ENCODE measurements around the gene PTPN11. TPM values are rescaled to one million over a fixed set of nuclear protein-coding genes. Genes with fewer than 3 reads are reported as not detected.

Gene PTPN11
- total and polyA plus RNA-seq, 10 of the 15 experiments (the other 5 are each of a cell fraction or from before 2014, with no cell fraction given) = 14.6 to 85.2 (median 58.6) TPM

DNA sequence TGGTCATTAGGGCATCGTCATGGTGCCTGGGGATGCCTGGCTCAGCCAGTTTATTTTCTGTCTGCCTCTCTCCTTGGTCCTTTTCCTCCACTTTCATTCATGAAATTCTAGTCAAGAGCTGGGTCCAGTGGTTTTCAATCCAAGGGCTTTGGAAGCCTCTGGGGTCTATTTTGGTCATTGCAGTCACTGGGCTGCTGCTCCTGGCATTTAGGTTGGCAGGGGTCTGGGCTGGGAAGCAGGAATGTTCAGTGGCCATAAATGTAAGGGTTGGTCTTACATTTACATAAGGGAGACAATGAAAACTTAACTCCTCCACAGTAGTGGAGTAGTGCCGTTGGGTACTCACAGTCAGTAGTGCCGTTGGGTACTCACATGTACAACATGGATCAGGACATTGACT lies 48.1 kb downstream of the PTPN11 start:
- Histone ChIP-seq H3K9ac (ENCODE audit: control insufficient read depth, insufficient read depth, low read length) (no peak overlapping the region), H2AFZ (ENCODE audit: control insufficient read depth, low read depth, low read length) (no peak overlapping the region), H3K27me3 (replicated peaks in 1 of 2; ENCODE audit: control insufficient read depth in 2 of 2, insufficient read depth in 2 of 2, low read length in 1 of 2) (no peaks in the 10 kb centered on the region), H3K9me3 (replicated peaks; ENCODE audit: control insufficient read depth, insufficient read depth, low read length) (no peaks in the 10 kb centered on the region), H4K20me1 (ENCODE audit: control insufficient read depth, insufficient read depth) (no peaks in the 10 kb centered on the region), H3K27ac (ENCODE audit: control insufficient read depth, insufficient read depth) (no peak overlapping the region), H3K36me3 (ENCODE audit: control insufficient read depth in 2 of 2, insufficient read depth in 2 of 2, low read length in 1 of 2) (peaks cover 0 to 6% of the 10 kb centered on the region in 2 experiments; a peak in 1 of 4 replicates), H3K4me1 (ENCODE audit: control insufficient read depth, insufficient read depth, low read length) (peaks cover 5% of the 10 kb centered on the region; the same call in 1 of the 2 replicates), H3K4me3 (no peak overlapping the region), H3K79me2 (ENCODE audit: control insufficient read depth, insufficient read depth, low read length) (no peaks in the 10 kb centered on the region), H3K4me2 (ENCODE audit: control insufficient read depth, insufficient read depth) (no peak overlapping the region)
- no TSS peak for BruUV-seq (replicated peaks)
- ATAC-seq (no peak), FAIRE-seq (no peak), DNase-seq (ENCODE audit: low read depth, low spot score) (no peak)
- no peak for TF ChIP-seq EP300 (IDR thresholded peaks at IDR 0.05; ENCODE audit: borderline replicate concordance in 1 of 2, control insufficient read depth in 1 of 2, low read depth in 2 of 2, low read length in 2 of 2)
- TF ChIP-seq KDM1A (IDR thresholded peaks at IDR 0.05; ENCODE audit: borderline replicate concordance) = no peak
- no peak for TF ChIP-seq EGR1 (IDR thresholded peaks at IDR 0.05; ENCODE audit: borderline replicate concordance in 1 of 2, low read depth in 2 of 2, low read length in 2 of 2)
- TF ChIP-seq, protein P1, sequence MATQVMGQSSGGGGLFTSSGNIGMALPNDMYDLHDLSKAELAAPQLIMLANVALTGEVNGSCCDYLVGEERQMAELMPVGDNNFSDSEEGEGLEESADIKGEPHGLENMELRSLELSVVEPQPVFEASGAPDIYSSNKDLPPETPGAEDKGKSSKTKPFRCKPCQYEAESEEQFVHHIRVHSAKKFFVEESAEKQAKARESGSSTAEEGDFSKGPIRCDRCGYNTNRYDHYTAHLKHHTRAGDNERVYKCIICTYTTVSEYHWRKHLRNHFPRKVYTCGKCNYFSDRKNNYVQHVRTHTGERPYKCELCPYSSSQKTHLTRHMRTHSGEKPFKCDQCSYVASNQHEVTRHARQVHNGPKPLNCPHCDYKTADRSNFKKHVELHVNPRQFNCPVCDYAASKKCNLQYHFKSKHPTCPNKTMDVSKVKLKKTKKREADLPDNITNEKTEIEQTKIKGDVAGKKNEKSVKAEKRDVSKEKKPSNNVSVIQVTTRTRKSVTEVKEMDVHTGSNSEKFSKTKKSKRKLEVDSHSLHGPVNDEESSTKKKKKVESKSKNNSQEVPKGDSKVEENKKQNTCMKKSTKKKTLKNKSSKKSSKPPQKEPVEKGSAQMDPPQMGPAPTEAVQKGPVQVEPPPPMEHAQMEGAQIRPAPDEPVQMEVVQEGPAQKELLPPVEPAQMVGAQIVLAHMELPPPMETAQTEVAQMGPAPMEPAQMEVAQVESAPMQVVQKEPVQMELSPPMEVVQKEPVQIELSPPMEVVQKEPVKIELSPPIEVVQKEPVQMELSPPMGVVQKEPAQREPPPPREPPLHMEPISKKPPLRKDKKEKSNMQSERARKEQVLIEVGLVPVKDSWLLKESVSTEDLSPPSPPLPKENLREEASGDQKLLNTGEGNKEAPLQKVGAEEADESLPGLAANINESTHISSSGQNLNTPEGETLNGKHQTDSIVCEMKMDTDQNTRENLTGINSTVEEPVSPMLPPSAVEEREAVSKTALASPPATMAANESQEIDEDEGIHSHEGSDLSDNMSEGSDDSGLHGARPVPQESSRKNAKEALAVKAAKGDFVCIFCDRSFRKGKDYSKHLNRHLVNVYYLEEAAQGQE (IDR thresholded peaks at IDR 0.05; ENCODE audit: low read depth, low read length) = no peak
- TF ChIP-seq, protein P2, sequence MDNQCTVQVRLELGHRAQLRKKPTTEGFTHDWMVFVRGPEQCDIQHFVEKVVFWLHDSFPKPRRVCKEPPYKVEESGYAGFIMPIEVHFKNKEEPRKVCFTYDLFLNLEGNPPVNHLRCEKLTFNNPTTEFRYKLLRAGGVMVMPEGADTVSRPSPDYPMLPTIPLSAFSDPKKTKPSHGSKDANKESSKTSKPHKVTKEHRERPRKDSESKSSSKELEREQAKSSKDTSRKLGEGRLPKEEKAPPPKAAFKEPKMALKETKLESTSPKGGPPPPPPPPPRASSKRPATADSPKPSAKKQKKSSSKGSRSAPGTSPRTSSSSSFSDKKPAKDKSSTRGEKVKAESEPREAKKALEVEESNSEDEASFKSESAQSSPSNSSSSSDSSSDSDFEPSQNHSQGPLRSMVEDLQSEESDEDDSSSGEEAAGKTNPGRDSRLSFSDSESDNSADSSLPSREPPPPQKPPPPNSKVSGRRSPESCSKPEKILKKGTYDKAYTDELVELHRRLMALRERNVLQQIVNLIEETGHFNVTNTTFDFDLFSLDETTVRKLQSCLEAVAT (IDR thresholded peaks at IDR 0.05) = no peak
- TF ChIP-seq, protein P3, sequence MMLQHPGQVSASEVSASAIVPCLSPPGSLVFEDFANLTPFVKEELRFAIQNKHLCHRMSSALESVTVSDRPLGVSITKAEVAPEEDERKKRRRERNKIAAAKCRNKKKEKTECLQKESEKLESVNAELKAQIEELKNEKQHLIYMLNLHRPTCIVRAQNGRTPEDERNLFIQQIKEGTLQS (IDR thresholded peaks at IDR 0.05; ENCODE audit: borderline replicate concordance, extremely low read depth, low read depth, low read length) = no peak
- TF ChIP-seq RAD21 (IDR thresholded peaks at IDR 0.05; ENCODE audit: insufficient read depth, low read depth, low read length) = no peak
- TF ChIP-seq EED (IDR thresholded peaks at IDR 0.05; ENCODE audit: low read depth) = no peak
- TF ChIP-seq, protein P4, sequence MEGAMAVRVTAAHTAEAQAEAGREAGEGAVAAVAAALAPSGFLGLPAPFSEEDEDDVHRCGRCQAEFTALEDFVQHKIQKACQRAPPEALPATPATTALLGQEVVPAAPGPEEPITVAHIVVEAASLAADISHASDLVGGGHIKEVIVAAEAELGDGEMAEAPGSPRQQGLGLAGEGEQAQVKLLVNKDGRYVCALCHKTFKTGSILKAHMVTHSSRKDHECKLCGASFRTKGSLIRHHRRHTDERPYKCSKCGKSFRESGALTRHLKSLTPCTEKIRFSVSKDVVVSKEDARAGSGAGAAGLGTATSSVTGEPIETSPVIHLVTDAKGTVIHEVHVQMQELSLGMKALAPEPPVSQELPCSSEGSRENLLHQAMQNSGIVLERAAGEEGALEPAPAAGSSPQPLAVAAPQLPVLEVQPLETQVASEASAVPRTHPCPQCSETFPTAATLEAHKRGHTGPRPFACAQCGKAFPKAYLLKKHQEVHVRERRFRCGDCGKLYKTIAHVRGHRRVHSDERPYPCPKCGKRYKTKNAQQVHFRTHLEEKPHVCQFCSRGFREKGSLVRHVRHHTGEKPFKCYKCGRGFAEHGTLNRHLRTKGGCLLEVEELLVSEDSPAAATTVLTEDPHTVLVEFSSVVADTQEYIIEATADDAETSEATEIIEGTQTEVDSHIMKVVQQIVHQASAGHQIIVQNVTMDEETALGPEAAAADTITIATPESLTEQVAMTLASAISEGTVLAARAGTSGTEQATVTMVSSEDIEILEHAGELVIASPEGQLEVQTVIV (IDR thresholded peaks at IDR 0.05; ENCODE audit: borderline replicate concordance, partially characterized antibody) = no peak
- TF ChIP-seq TBL1XR1 (IDR thresholded peaks at IDR 0.05; ENCODE audit: low read depth, low read length) = no peak
- TF ChIP-seq NFYA (IDR thresholded peaks at IDR 0.05; ENCODE audit: borderline replicate concordance, low read depth, low read length) = no peak
- TF ChIP-seq, protein P5, sequence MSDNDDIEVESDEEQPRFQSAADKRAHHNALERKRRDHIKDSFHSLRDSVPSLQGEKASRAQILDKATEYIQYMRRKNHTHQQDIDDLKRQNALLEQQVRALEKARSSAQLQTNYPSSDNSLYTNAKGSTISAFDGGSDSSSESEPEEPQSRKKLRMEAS (IDR thresholded peaks at IDR 0.05; ENCODE audit: low read depth, low read length) = no peak
- no peak for TF ChIP-seq JUND (IDR thresholded peaks at IDR 0.05; ENCODE audit: low read depth, low read length)
- ChIA-PET RAD21 (ENCODE audit: unreplicated experiment) (no interaction called here), CTCF (no interaction called here), POLR2A (no interaction called here), SMC1A (ENCODE audit: uncharacterized antibody, unreplicated experiment) (no interaction called here)
- intact Hi-C loops (cut with micrococcal nuclease; ENCODE audit: unreplicated experiment) (no loop called here), in situ Hi-C loops (cut with MboI) (no loop called here)
- 99% methylated on average over 3 of the region's 3 CpGs for WGBS (ENCODE audit: insufficient coverage, insufficient replicate concordance, low lambda C conversion rate, missing lambda C conversion rate)

Measured in GM12878 (cell line).